ENCODE results near the gene MYOM1. TPM values are rescaled to one million over a fixed set of nuclear protein-coding genes. Genes with fewer than 3 reads are reported as not detected.

MYOM1 gene
- total and polyA plus RNA-seq, 2 donors (not counting 3 experiments of a cell fraction or from before 2014, with no cell fraction given), result 0.08 TPM; not detected in 1

- no peaks in the 10 kb centered on the region for H3K36me3 ChIP-seq (ENCODE audit: control insufficient read depth in 2 of 2, extremely low read depth in 1 of 2, insufficient read depth in 2 of 2, low read length in 2 of 2)
- no peak overlapping the region for H2AFZ ChIP-seq (ENCODE audit: low read depth, low read length)
- H3K9me1 ChIP-seq (replicated peaks; ENCODE audit: control insufficient read depth, extremely low read depth, insufficient read depth, low read length), result no peaks in the 10 kb centered on the region
- CTCF ChIA-PET, result no interaction called here
- intact Hi-C loops (cut with micrococcal nuclease) (no loop called here), dilution Hi-C loops (cut with MboI; ENCODE audit: extremely low pct_ligation_motif_present, low sequenced_read_pairs) (no loop called here)
- H3K4me2 ChIP-seq (ENCODE audit: insufficient read depth, low read length), result no peak overlapping the region
- POLR2A ChIA-PET, result no interaction called here
- H3K4me1 ChIP-seq (ENCODE audit: control insufficient read depth, extremely low read depth, insufficient read depth, low read length), result no peaks in the 10 kb centered on the region
- H3K4me3 ChIP-seq (replicated peaks in 1 of 3; ENCODE audit: insufficient read depth in 1 of 3, low read depth in 1 of 3, low read length in 3 of 3), result no peak overlapping the region
- DNase-seq (ENCODE audit: low read depth, low spot score) (no peak), FAIRE-seq (no peak)
- H3K9me3 ChIP-seq (replicated peaks; ENCODE audit: control insufficient read depth, insufficient read depth, low read length), result no peaks in the 10 kb centered on the region
- no TSS peak for BruUV-seq (replicated peaks)
- TF ChIP-seq FOS (IDR thresholded peaks at IDR 0.05; ENCODE audit: borderline replicate concordance, insufficient read depth, low read length) (no peak), MYC (IDR thresholded peaks at IDR 0.05; ENCODE audit: low read depth, low read length) (no peak), JUN (IDR thresholded peaks at IDR 0.05; ENCODE audit: borderline replicate concordance, insufficient read depth, insufficient read length, low read depth) (no peak), POLR2AphosphoS5 (IDR thresholded peaks at IDR 0.05; ENCODE audit: insufficient read depth, low read depth, low read length) (no peak), EZH2 (IDR thresholded peaks at IDR 0.05; ENCODE audit: borderline replicate concordance, low read depth, low read length, severe bottlenecking) (no peak), POLR2A (IDR thresholded peaks at IDR 0.05; ENCODE audit: low read depth, low read length) (no peak)
- TF ChIP-seq, protein P1, sequence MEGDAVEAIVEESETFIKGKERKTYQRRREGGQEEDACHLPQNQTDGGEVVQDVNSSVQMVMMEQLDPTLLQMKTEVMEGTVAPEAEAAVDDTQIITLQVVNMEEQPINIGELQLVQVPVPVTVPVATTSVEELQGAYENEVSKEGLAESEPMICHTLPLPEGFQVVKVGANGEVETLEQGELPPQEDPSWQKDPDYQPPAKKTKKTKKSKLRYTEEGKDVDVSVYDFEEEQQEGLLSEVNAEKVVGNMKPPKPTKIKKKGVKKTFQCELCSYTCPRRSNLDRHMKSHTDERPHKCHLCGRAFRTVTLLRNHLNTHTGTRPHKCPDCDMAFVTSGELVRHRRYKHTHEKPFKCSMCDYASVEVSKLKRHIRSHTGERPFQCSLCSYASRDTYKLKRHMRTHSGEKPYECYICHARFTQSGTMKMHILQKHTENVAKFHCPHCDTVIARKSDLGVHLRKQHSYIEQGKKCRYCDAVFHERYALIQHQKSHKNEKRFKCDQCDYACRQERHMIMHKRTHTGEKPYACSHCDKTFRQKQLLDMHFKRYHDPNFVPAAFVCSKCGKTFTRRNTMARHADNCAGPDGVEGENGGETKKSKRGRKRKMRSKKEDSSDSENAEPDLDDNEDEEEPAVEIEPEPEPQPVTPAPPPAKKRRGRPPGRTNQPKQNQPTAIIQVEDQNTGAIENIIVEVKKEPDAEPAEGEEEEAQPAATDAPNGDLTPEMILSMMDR (IDR thresholded peaks at IDR 0.05; ENCODE audit: extremely low read depth in 1 of 2, insufficient read depth in 1 of 2, low read depth in 1 of 2, low read length in 2 of 2), result no peak
- TF ChIP-seq, protein P2, sequence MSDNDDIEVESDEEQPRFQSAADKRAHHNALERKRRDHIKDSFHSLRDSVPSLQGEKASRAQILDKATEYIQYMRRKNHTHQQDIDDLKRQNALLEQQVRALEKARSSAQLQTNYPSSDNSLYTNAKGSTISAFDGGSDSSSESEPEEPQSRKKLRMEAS (IDR thresholded peaks at IDR 0.05; ENCODE audit: insufficient read depth, insufficient read length), result no peak
- H3K27ac ChIP-seq (ENCODE audit: insufficient read depth, low read depth, low read length), result no peak overlapping the region
- H3K79me2 ChIP-seq (ENCODE audit: control insufficient read depth, insufficient read depth, low read length), result no peaks in the 10 kb centered on the region
- H3K27me3 ChIP-seq (ENCODE audit: control insufficient read depth in 2 of 2, insufficient read depth in 2 of 2, low read length in 2 of 2), result no peaks in the 10 kb centered on the region
- H4K20me1 ChIP-seq (replicated peaks; ENCODE audit: control insufficient read depth, extremely low read depth, insufficient read depth, low read length), result no peaks in the 10 kb centered on the region
- no peak overlapping the region for H3K9ac ChIP-seq (replicated peaks; ENCODE audit: extremely low read depth, insufficient read depth, low read length)
These were observed 16.7 kb upstream of the MYOM1 start for GRCh38 chr18:3236470-3236869.
